Measurements from ENCODE around the gene C10orf53. TPM values are rescaled to one million over a fixed set of nuclear protein-coding genes. Genes with fewer than 3 reads are reported as not detected.

The C10orf53 gene
- total and polyA plus RNA-seq, 2 of the 8 experiments (the other 6 are each of a cell fraction or from before 2014, with no cell fraction given): not detected

DNA sequence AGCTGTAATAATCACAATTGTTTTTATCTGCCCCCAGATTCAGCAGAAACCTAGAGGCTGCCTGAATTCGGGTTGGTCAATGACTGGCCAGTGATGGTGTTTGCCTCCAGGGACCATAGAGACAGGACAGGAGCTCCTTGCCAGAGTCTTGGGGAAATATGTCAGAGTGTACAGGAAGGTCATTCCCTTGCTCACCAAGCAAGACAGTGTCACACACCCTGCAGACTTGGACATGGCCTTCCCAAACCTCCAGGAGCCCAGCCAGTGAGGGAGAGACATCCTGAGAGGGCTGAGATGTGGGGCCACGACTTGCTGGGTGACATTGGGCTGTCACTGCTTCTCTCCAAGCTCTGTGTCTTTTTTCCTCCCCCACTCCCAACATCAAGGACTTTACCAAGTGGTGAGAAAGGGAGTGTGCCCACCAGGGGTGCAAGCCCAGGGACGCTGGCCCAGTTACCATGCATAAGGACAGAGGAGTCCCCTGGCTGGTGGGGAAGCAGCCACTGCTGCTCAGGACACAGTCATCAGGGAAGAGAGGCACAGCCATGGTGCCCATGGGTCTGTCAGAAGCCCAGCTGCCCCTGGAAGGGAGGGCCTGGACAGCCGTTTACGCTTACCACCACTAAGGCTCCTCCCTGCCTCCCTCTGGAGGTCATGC lies 25.3 kb upstream of the C10orf53 start:
- H2AFZ ChIP-seq (ENCODE audit: low read length): no peak overlapping the region
- H3K14ac ChIP-seq (ENCODE audit: insufficient read length): no peak overlapping the region
- H3K79me2 ChIP-seq (ENCODE audit: control insufficient read depth in 1 of 2, insufficient read depth in 2 of 2, low read length in 2 of 2): no peaks in the 10 kb centered on the region
- no peak overlapping the region for H2BK5ac ChIP-seq (ENCODE audit: low read depth, low read length)
- POLR2A ChIA-PET (ENCODE audit: partially characterized antibody): no interaction called here
- H3K4me1 ChIP-seq (replicated peaks in 1 of 4; ENCODE audit: control insufficient read depth in 3 of 4, insufficient read depth in 4 of 4, low read length in 3 of 4): peaks cover 0 to 3% (median under 1%) of the 10 kb centered on the region in 4 experiments; a peak in 3 of 7 replicates
- no peaks in the 10 kb centered on the region for H3K79me1 ChIP-seq (ENCODE audit: low read depth, low read length)
- TF ChIP-seq TEAD4 (IDR thresholded peaks at IDR 0.05; ENCODE audit: low read depth, low read length) (no peak), KDM4A (IDR thresholded peaks at IDR 0.05; ENCODE audit: low read depth, low read length, severe bottlenecking) (no peak)
- no peak overlapping the region for H3K18ac ChIP-seq (ENCODE audit: extremely low read depth, low read length)
- no peaks in the 10 kb centered on the region for H4K20me1 ChIP-seq (replicated peaks in 1 of 2; ENCODE audit: control insufficient read depth in 1 of 2, insufficient read depth in 2 of 2, low read length in 2 of 2)
- no peak overlapping the region for H3K4me2 ChIP-seq (ENCODE audit: insufficient read depth in 1 of 2, low read depth in 2 of 2, low read length in 2 of 2)
- H3K27ac ChIP-seq (ENCODE audit: low read depth, low read length): no peak overlapping the region
- peak in 1 of 2 experiments; percentile 41 for DNase-seq (ENCODE audit: low read depth in 1 of 2, low spot score in 2 of 2)
- H3K9me3 ChIP-seq (ENCODE audit: insufficient read depth in 2 of 2, low read depth in 1 of 2, low read length in 1 of 2): peaks cover 0 to 4% of the 10 kb centered on the region in 2 experiments; a peak in 1 of 4 replicates
- no peak for FAIRE-seq
- H2AK5ac ChIP-seq (ENCODE audit: low read depth, low read length): no peak overlapping the region
- H2BK20ac ChIP-seq (ENCODE audit: low read length): no peak overlapping the region
- H2BK15ac ChIP-seq (ENCODE audit: low read length): no peak overlapping the region
- whole genome bisulfite sequencing, 2 experiments (ENCODE audit: extremely low coverage in 1 of 2, insufficient coverage in 1 of 2, insufficient read length in 1 of 2, insufficient replicate concordance in 2 of 2, low coverage in 1 of 2, low lambda C conversion rate in 2 of 2, missing lambda C conversion rate in 1 of 2): 77% methylated on average over 5 of the region's 5 CpGs; no CpG with 5 or more reads in 1 of the 2 experiments
- H3K27me3 ChIP-seq (replicated peaks in 1 of 4; ENCODE audit: control insufficient read depth in 3 of 4, extremely low read depth in 1 of 4, insufficient read depth in 3 of 4, low read length in 3 of 4): 0 out of 7 replicates have a peak, but pooled peaks cover 0 to 2% (median 0%) of the 10 kb centered on the region in 4 experiments
- no peak overlapping the region for H2BK12ac ChIP-seq (ENCODE audit: low read depth, low read length)
- H2BK120ac ChIP-seq (replicated peaks; ENCODE audit: low read depth, low read length): no peak overlapping the region
- no peak overlapping the region for H4K5ac ChIP-seq (ENCODE audit: insufficient read length, low read depth, low read length)
- no peak overlapping the region for H3K9ac ChIP-seq (replicated peaks in 1 of 4; ENCODE audit: extremely low read depth in 1 of 4, low read depth in 3 of 4, low read length in 3 of 4)
- H4K91ac ChIP-seq (replicated peaks; ENCODE audit: insufficient read length, low read length): no peak overlapping the region
- H3K23me2 ChIP-seq (ENCODE audit: low read depth, low read length): no peaks in the 10 kb centered on the region
- H3K4me3 ChIP-seq (ENCODE audit: extremely low read depth in 1 of 4, insufficient read depth in 2 of 4, low read depth in 3 of 4, low read length in 4 of 4): no peak overlapping the region
- H3K23ac ChIP-seq (ENCODE audit: insufficient read length): no peak overlapping the region
- no peak overlapping the region for H3K4ac ChIP-seq (replicated peaks; ENCODE audit: insufficient read length, low read depth, low read length)
- no peaks in the 10 kb centered on the region for H3K36me3 ChIP-seq (ENCODE audit: control insufficient read depth in 2 of 4, insufficient read depth in 4 of 4, low read length in 3 of 4)
- H4K8ac ChIP-seq (ENCODE audit: extremely low read depth, insufficient read depth, low read length): no peak overlapping the region
- CTCF ChIA-PET (ENCODE audit: partially characterized antibody): interaction anchor here (0.8 to 1.7 kb wide), 4 partner anchors 10 to 46 kb away, joined by 3 to 5 read pairs (median 4); no protein-coding TSS in a partner anchor
- no peak overlapping the region for H3K56ac ChIP-seq (replicated peaks; ENCODE audit: insufficient read length, low read depth, low read length)
